ENCODE data around the gene LEO1.
A peak's percentile ranks its signal among the peaks of the same experiment; 100 is the strongest.
"Not testable (repeated sequence)": the region's sequence is repeated elsewhere in the genome, so short reads cannot be mapped to it uniquely, and the experiment has no call there.

The LEO1 gene

GRCh38 chr15:52003710-52004109, 32.1 kb upstream of the LEO1 start:
- H3K4me3 ChIP-seq (ENCODE audit: control insufficient read depth, low read depth, low read length), result no peak overlapping the region
- no peak for TF ChIP-seq CTCF (conservative IDR thresholded peaks at IDR 0.05; ENCODE audit: control insufficient read depth, insufficient read depth, low read depth, low read length)
- no peak for DNase-seq (ENCODE audit: low read depth)

DNA sequence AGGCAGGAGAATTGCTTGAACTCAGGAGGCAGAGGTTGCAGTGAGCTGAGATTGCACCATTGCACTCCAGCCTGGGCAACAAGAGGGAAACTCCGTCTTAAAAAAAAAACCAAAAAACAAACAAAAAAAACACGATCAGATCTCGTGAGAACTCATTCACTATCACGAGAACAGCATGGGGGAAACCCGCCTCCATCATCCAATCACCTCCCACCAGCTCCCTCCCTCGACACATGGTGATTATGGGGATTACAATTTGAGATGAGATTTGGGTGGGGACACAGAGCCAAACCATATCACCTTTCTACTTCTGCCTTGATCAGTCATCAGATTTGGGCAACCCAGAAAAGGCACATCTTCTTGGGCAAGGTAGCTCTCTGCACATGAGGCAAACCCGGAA, 31.5 kb upstream of the LEO1 start:
- not testable (repeated sequence) for H3K4me3 ChIP-seq (ENCODE audit: control insufficient read depth, low read depth, low read length); DNase-seq (ENCODE audit: low read depth)

- no peak for DNase-seq (ENCODE audit: low read depth)
- no peak for TF ChIP-seq CTCF (conservative IDR thresholded peaks at IDR 0.05; ENCODE audit: control insufficient read depth, insufficient read depth, low read depth, low read length)
- H3K4me3 ChIP-seq (ENCODE audit: control insufficient read depth, low read depth, low read length), result no peak overlapping the region
Observed at GRCh38 chr15:52002351-52002750, 30.8 kb upstream of the LEO1 start.

- no peak for TF ChIP-seq CTCF (conservative IDR thresholded peaks at IDR 0.05; ENCODE audit: control insufficient read depth, insufficient read depth, low read depth, low read length)
Observed at GRCh38 chr15:51992953-51993352, 21.4 kb upstream of the LEO1 start.

GRCh38 chr15:51991141-51991540, 19.6 kb upstream of the LEO1 start:
- H3K4me3 ChIP-seq (ENCODE audit: control insufficient read depth, low read depth, low read length), result no peak overlapping the region
- TF ChIP-seq CTCF (conservative IDR thresholded peaks at IDR 0.05; ENCODE audit: control insufficient read depth, insufficient read depth, low read depth, low read length), result no peak
- no peak for DNase-seq (ENCODE audit: low read depth)

More at GRCh38 chr15:51992953-51993352, 21.4 kb upstream of the LEO1 start:
- no peak for DNase-seq (ENCODE audit: low read depth)
- H3K4me3 ChIP-seq (ENCODE audit: control insufficient read depth, low read depth, low read length), result no peak overlapping the region

DNA sequence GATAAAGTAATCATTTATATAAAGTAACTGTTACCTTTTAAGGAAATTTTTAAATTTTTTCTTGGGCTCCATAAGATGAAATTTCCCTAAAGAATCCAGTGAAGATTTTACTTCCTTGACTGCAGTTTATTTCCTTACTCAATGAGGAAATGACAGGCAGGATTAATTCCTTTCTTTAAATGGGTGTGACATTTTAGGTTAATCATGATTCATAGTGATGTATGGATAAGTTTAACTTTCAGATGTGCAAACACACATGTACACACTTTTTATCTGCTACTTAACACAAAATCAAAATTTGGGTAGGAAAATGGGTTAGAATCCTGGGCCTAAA, 11.2 kb upstream of the LEO1 start:
- DNase-seq (ENCODE audit: low read depth), result no peak
- TF ChIP-seq CTCF (conservative IDR thresholded peaks at IDR 0.05; ENCODE audit: control insufficient read depth, insufficient read depth, low read depth, low read length), result no peak
- no peak overlapping the region for H3K4me3 ChIP-seq (ENCODE audit: control insufficient read depth, low read depth, low read length)

DNA sequence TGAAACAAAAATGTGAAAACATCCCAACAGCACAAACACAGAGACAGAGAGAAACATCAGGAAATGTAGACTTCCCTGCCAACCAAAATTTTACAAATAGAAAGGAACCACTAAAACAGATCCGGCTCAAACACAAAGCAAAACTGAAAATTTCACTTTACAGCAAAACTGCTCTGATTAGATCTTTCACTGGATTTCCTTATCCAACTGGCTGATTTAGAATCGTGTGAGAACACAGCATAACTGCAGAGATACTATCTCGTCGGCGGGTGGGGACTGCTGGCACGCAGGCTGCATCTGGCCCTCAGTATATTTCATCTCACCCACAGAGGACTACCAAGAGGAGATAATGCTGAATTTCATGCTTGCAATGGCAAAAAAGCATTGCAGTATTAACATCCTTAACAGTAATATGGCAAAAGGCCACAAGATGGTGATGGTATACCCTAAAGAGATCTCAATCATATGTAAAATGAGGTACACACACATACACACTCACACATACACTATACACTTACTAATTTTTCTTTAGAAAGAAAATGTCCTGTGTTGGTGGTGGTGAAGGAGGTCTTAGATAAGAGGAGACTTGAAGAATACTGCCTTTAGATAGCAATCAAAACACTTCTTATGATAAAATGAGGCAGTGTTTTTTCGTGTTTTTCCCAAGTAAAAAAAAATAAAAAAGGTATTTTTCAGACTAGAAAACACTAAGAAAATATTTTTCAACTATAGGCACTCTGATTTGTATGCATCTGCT, 10.6 kb upstream of the LEO1 start:
- peak overlapping the region; percentile 19 for H3K4me3 ChIP-seq (ENCODE audit: control insufficient read depth, low read depth, low read length)
- peak; percentile 87 for DNase-seq (ENCODE audit: low read depth)
- peak; percentile 67 for TF ChIP-seq CTCF (conservative IDR thresholded peaks at IDR 0.05; ENCODE audit: control insufficient read depth, insufficient read depth, low read depth, low read length)

All from fibroblast of mammary gland (primary cell).